SK-N-SH (cell line): ENCODE results near the gene BCL2L13. TPM values are rescaled to one million over a fixed set of nuclear protein-coding genes. Genes with fewer than 3 reads are reported as not detected.
A peak's percentile ranks its signal among the peaks of the same experiment; 100 is the strongest.

Experiments used
- CTCF ChIA-PET: fragments of 300-600, 350-600 bp; formaldehyde crosslinking; extraction: SDS; loops from one replicate; lab custom pipeline; 2021; lab: Yijun Ruan, JAX
- POLR2A ChIA-PET: fragments of 350-600 bp; sonication (Branson Sonifier 250); formaldehyde crosslinking; extraction: SDS; loops from one replicate; lab custom pipeline; 2020; ENCODE audit warnings: antibody characterized with exemption, inconsistent platforms; lab: Yijun Ruan, JAX
- DNase-seq: peaks from one replicate; pipeline ENCODE4 v3.0.0; 2012
- H2AFZ ChIP-seq: fragments of 200-600 bp; sonication (generic); 2 replicates; pipeline ENCODE4 v1.8.1; 2016; ENCODE audit warnings: antibody characterized with exemption, mild to moderate bottlenecking, low read depth
- H3F3A ChIP-seq: fragments of 200-600 bp; sonication (generic); replicated peaks from 2 replicates; pipeline ENCODE3; 2016; ENCODE audit warnings: antibody characterized with exemption, mild to moderate bottlenecking; ENCODE audit not compliant: insufficient read depth
- H3K27ac ChIP-seq, 2 experiments: fragments of 200-500 bp in 1 of 2; fragments of 200-600 bp in 1 of 2; sonication (Bioruptor generic) in 1 of 2; sonication (generic), shearing (Covaris generic) in 1 of 2; 2 replicates each; pipeline versions ENCODE4 v1.5.1 to v1.6.1; 2014 to 2016; ENCODE audit warnings: low read depth in 2 of 2, inconsistent platforms in 1 of 2, low read length in 1 of 2, mild to moderate bottlenecking in 1 of 2, mixed read lengths in 1 of 2
- H3K27me3 ChIP-seq: fragments of 200-600 bp; sonication (generic), shearing (Covaris generic); 2 replicates; pipeline ENCODE4 v1.6.1; 2016; ENCODE audit warnings: mixed run types; ENCODE audit not compliant: insufficient read depth
- H3K36me3 ChIP-seq, 2 experiments: fragments of 200-500 bp in 1 of 2; fragments of 200-600 bp in 1 of 2; sonication (Bioruptor generic) in 1 of 2; sonication (generic) in 1 of 2; replicated peaks in 1 of 2; 2 replicates each; pipeline versions ENCODE3 to v1.5.1; 2014 to 2016; ENCODE audit warnings: low read length in 1 of 2, mild to moderate bottlenecking in 1 of 2; ENCODE audit not compliant: insufficient read depth in 2 of 2, control insufficient read depth in 1 of 2
- H3K4me1 ChIP-seq, 2 experiments: fragments of 200-500 bp in 1 of 2; fragments of 200-600 bp in 1 of 2; sonication (Bioruptor generic) in 1 of 2; sonication (generic), shearing (Covaris generic) in 1 of 2; 2 replicates each; pipeline versions ENCODE4 v1.5.1 to v1.6.1; 2014 to 2016; ENCODE audit warnings: low read depth in 1 of 2, low read length in 1 of 2, mixed run types in 1 of 2; ENCODE audit not compliant: insufficient read depth in 2 of 2, control insufficient read depth in 1 of 2
- H3K4me2 ChIP-seq: fragments of 200-600 bp; sonication (generic), shearing (Covaris generic); 2 replicates; pipeline ENCODE4 v1.6.1; 2017; ENCODE audit warnings: mixed run types
- H3K4me3 ChIP-seq, 2 experiments: fragments of 200-500 bp in 1 of 2; fragments of 200-600 bp in 1 of 2; sonication (Bioruptor generic) in 1 of 2; sonication (generic), shearing (Covaris generic) in 1 of 2; 2 replicates each; pipeline versions ENCODE4 v1.5.1 to v1.8.1; 2014 to 2016; ENCODE audit warnings: low read depth in 2 of 2, inconsistent platforms in 1 of 2, low read length in 1 of 2, mild to moderate bottlenecking in 1 of 2, mixed read lengths in 1 of 2, moderate library complexity in 1 of 2
- H3K79me2 ChIP-seq: fragments of 200-600 bp; sonication (generic); 2 replicates; pipeline ENCODE4 v1.8.1; 2017; ENCODE audit warnings: mild to moderate bottlenecking; ENCODE audit not compliant: insufficient read depth
- H3K9ac ChIP-seq: fragments of 200-600 bp; sonication (generic); 2 replicates; pipeline ENCODE4 v1.6.1; 2017; ENCODE audit warnings: mixed run types
- H3K9me2 ChIP-seq: fragments of 200-600 bp; sonication (generic); 2 replicates; pipeline ENCODE4 v1.6.1; 2017; ENCODE audit warnings: mixed run types
- H3K9me3 ChIP-seq: fragments of 200-600 bp; sonication (generic); 2 replicates; pipeline ENCODE4 v1.6.1; 2017; ENCODE audit warnings: mixed run types, mild to moderate bottlenecking, moderate library complexity
- H4K20me1 ChIP-seq: fragments of 200-600 bp; sonication (generic); 2 replicates; pipeline ENCODE4 v1.6.1; 2017; ENCODE audit warnings: mild to moderate bottlenecking, mixed run types; ENCODE audit not compliant: insufficient read depth
- CHD2 ChIP-seq: fragments of 150-350 bp; IDR thresholded peaks from 2 replicates; pipeline ENCODE4 v1.6.1; 2018; ENCODE audit warnings: low read length; ENCODE audit not compliant: partially characterized antibody
- FOXJ3 ChIP-seq: sonication (generic); formaldehyde crosslinking; IDR thresholded peaks from 2 replicates; pipeline ENCODE4 v1.5.1; 2020; ENCODE audit warnings: mild to moderate bottlenecking, missing genetic modification reagents
- GATA2 ChIP-seq: sonication (generic); formaldehyde crosslinking; IDR thresholded peaks from 2 replicates; pipeline ENCODE4 v1.5.0; 2020; ENCODE audit warnings: mild to moderate bottlenecking, missing genetic modification reagents
- MXI1 ChIP-seq: IDR thresholded peaks from 2 replicates; pipeline ENCODE4 v1.6.1; 2012; ENCODE audit warnings: mild to moderate bottlenecking, low read depth, low read length, improper control_type of control experiment
- RFX5 ChIP-seq: IDR thresholded peaks from 2 replicates; pipeline ENCODE4 v1.6.1; 2012; ENCODE audit warnings: mild to moderate bottlenecking, improper control_type of control experiment, low read length
- SIN3A ChIP-seq: IDR thresholded peaks from 2 replicates; pipeline ENCODE4 v1.6.1; 2012; ENCODE audit warnings: low read depth, mild to moderate bottlenecking, low read length, moderate library complexity, borderline replicate concordance
- TCF12 ChIP-seq: IDR thresholded peaks from 2 replicates; pipeline ENCODE4 v1.4.0; 2012
- USF1 ChIP-seq: IDR thresholded peaks from 2 replicates; pipeline ENCODE4 v1.4.0; 2012; ENCODE audit warnings: low read depth, borderline replicate concordance
- WGBS: methylation state at CpG from one replicate; pipeline ENCODE4 v1.1.6; 2017; ENCODE audit warnings: low lambda C conversion rate; 5-methylcytosine and 5-hydroxymethylcytosine counted together
- polyA plus RNA-seq, 3 experiments: library from polyadenylated mRNA; depleted of rRNA; stranded (reverse); fragments of >200 nt; gene quantifications; 2 replicates each; pipeline ENCODE4 v1.2.3, GENCODE V29; 2012

Gene BCL2L13
- polyA plus RNA-seq, 1 of the 3 experiments (the other 2 are of a cell fraction) = 37.1 TPM

GRCh38 chr22:17601031-17601430, 37.5 kb upstream of the BCL2L13 start:
- WGBS = 46% methylated on average over 3 of the region's 3 CpGs
- TF ChIP-seq SIN3A (no peak), GATA2 (peak; percentile 64)
- POLR2A ChIA-PET = interaction anchor here (0.6 kb wide), 1 partner anchor 12 kb away, joined by 5 read pairs; no protein-coding TSS in a partner anchor

GRCh38 chr22:17603668-17604067, 34.9 kb upstream of the BCL2L13 start:
- no peaks in the 10 kb centered on the region for H3K9me3 ChIP-seq
- peaks cover 24 to 38% of the 10 kb centered on the region in 2 experiments for H3K36me3 ChIP-seq
- H4K20me1 ChIP-seq = peaks cover 4% of the 10 kb centered on the region; the same call in 1 of the 2 replicates
- no peak overlapping the region for H3K4me2 ChIP-seq
- 96% methylated on average over 4 of the region's 4 CpGs for WGBS
- CTCF ChIA-PET = interaction anchor here (0.8 to 1.4 kb wide), 3 partner anchors 11 to 44 kb away, joined by 3 to 5 read pairs (median 3); no protein-coding TSS in a partner anchor
- no peak for TF ChIP-seq USF1
- TF ChIP-seq FOXJ3 (CRISPR knock-in tag) = no peak
- no peak for TF ChIP-seq RFX5
- POLR2A ChIA-PET = no interaction called here
- H3K79me2 ChIP-seq = peaks cover 60% of the 10 kb centered on the region
- peaks cover 0 to 9% of the 10 kb centered on the region in 2 experiments; a peak in 1 of 4 replicates for H3K4me1 ChIP-seq
- no peak overlapping the region for H3K27ac ChIP-seq
- H2AFZ ChIP-seq = no peak overlapping the region
- no peak for DNase-seq
- H3F3A ChIP-seq = no peaks in the 10 kb centered on the region
- no peaks in the 10 kb centered on the region for H3K9me2 ChIP-seq
- H3K4me3 ChIP-seq = no peak overlapping the region
- H3K27me3 ChIP-seq = no peaks in the 10 kb centered on the region
- no peak overlapping the region for H3K9ac ChIP-seq

More at GRCh38 chr22:17601031-17601430, 37.5 kb upstream of the BCL2L13 start:
- CTCF ChIA-PET = interaction anchor here (1.0 to 1.1 kb wide), 3 partner anchors 42 to 525 kb away, joined by 3 to 7 read pairs (median 3); no protein-coding TSS in a partner anchor
- Histone ChIP-seq H3K27ac (peak overlapping the region in 1 of 2 experiments; percentile 29; a peak in 1 of 4 replicates), H3K36me3 (peaks cover 23 to 46% of the 10 kb centered on the region in 2 experiments), H4K20me1 (0 out of 2 replicates have a peak, but pooled peaks cover 4% of the 10 kb centered on the region), H2AFZ (no peak overlapping the region), H3K4me1 (peaks cover 0 to 4% of the 10 kb centered on the region in 2 experiments; a peak in 1 of 4 replicates), H3K9ac (no peak overlapping the region), H3F3A (no peaks in the 10 kb centered on the region), H3K4me2 (no peak overlapping the region), H3K9me2 (no peaks in the 10 kb centered on the region), H3K27me3 (no peaks in the 10 kb centered on the region), H3K9me3 (no peaks in the 10 kb centered on the region), H3K4me3 (no peak overlapping the region), H3K79me2 (peaks cover 44% of the 10 kb centered on the region)
- DNase-seq = peak; percentile 18

- Histone ChIP-seq H3K4me3 (no peak overlapping the region), H3K79me2 (peaks cover 77% of the 10 kb centered on the region), H3K9me3 (no peaks in the 10 kb centered on the region), H4K20me1 (peaks cover 4% of the 10 kb centered on the region; the same call in 1 of the 2 replicates), H3K27me3 (no peaks in the 10 kb centered on the region), H3K4me2 (no peak overlapping the region), H3F3A (no peaks in the 10 kb centered on the region), H3K9ac (no peak overlapping the region), H3K9me2 (no peaks in the 10 kb centered on the region), H3K4me1 (peaks cover 0 to 5% of the 10 kb centered on the region in 2 experiments; a peak in 1 of 4 replicates), H3K27ac (no peak overlapping the region; a peak in 1 of 4 replicates), H2AFZ (no peak overlapping the region), H3K36me3 (peaks cover 37 to 43% of the 10 kb centered on the region in 2 experiments)
- TF ChIP-seq MXI1 (peak; percentile 55; the same call in 1 of the 2 replicates), CHD2 (no peak), TCF12 (no peak)
- 80% methylated on average over 5 of the region's 5 CpGs for WGBS
- ChIA-PET CTCF (interaction anchor here (0.6 to 2.2 kb wide), 3 partner anchors 48 to 470 kb away, joined by 3 to 12 read pairs (median 3); no protein-coding TSS in a partner anchor), POLR2A (interaction anchor here (0.5 kb wide), 1 partner anchor 10 kb away, joined by 3 read pairs; no protein-coding TSS in a partner anchor)
- DNase-seq = peak; percentile 42
These were observed 32.1 kb upstream of the BCL2L13 start for GRCh38 chr22:17606496-17606895.
